ENCODE measurements around the gene LRMDA. TPM values are rescaled to one million over a fixed set of nuclear protein-coding genes. Genes with fewer than 3 reads are reported as not detected.

The LRMDA gene
- total RNA-seq, 1 donor from 2014 or later, result 1.8 TPM

DNA sequence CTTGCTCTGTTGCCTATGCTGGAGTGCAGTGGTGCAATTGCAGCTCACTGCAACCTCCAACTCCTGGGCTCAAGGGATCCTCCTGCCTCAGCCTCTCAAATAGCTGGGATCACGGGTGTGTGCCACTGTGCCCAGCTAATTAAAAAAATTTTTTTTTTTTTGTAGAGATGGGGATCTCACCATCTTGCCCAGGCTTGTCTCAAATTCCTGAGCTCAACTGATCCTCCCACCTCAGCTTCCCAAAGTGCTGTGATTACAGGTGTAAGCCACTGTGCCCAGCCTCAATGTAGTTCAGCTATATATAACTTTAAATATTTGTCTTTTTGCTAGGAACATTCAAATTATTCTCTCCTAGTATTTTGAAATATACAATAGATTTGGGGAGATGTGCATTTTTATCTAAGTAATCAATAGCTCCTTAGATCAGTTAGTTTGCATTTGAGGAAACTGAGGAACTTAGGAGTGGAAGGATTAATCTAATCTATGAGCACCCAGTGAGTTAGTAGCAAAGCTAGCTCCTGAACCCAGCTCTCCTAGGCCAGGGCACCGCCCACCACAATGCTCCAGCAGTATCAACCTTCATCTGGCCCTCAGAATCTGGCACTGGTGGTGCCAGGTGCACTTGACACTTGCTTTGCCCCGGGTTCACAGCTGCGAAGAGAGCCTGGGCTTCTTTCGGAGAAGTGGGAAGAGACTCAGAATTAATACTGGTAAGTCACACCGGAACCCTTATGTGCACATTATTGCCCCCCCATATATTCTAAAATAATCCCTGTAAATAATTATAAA lies 5.9 kb upstream of the LRMDA start:
- ATAC-seq, result no peak

DNA sequence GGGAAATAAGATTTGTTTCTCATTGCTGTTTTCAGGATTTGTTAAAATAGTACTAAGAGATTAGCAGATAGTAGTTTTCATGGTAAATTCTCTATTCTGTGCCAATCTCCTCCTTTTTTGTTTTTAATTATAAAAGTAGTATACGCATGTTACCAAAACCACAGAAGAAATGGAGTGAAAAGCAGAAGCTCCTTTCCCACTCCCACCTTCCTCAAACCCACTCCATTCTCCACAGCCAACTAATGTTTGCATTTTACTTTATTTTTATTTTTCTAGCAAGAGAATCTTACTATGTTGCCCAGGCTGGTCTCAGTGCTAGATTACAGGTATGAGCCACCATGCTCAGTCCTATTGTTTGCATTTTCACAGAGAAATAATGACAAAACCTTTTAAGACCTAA lies 4.5 kb upstream of the LRMDA start:
- ATAC-seq, result no peak

DNA sequence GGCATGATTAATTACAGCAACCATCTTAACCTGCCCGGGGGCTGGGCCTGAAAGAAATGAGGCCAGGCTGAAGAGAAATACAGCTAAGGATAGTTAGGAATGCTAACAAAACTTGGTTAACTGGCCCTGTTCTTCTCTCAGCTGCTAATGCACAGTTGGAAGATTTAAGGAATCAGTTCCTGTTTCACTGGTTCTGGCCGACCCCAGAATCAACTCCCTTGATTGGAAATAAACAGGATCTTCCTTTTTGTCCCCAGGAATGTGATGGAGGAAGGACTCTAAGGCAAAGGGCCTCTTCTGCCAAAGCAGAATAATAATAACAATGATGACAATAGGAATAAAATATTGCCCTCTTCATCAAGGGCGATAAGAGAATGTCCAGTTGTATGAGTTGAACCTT lies 3.5 kb upstream of the LRMDA start:
- ATAC-seq, result no peak

DNA sequence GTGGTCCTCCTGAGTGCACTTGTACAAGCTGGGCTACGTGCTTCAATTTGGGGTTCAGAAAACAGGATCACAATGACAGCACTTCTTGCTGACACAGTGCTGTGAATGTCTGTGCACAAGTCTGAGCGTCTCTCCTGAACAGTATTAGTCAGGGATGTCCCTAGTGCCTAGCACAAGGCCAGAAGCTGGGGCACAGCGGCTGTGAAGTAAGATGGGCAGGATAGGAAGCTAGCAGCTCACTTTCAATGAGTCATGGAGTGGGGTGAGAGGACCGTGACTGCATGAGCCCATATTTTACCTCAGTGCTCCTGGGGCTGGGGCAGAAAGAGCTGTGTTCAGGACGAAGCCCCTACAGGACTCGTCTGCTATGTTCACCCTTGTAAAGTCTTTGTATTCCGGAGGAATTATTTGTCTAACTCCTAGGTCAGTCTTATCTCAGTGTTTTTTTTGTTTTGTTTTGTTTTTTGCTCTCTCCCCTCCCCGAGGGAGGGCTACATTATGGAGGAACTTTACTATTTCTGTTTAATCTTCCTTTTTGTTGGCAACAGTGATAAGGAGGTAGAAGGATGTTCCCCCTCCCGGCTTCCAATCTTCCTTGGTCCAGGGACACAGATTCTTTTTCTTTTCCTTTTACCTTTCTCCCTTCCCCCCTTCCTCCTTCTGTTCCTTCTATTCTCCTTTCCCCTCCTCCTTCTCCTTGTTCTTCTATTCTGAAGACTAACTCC lies 2.8 kb upstream of the LRMDA start:
- ATAC-seq, result peak; percentile 93

DNA sequence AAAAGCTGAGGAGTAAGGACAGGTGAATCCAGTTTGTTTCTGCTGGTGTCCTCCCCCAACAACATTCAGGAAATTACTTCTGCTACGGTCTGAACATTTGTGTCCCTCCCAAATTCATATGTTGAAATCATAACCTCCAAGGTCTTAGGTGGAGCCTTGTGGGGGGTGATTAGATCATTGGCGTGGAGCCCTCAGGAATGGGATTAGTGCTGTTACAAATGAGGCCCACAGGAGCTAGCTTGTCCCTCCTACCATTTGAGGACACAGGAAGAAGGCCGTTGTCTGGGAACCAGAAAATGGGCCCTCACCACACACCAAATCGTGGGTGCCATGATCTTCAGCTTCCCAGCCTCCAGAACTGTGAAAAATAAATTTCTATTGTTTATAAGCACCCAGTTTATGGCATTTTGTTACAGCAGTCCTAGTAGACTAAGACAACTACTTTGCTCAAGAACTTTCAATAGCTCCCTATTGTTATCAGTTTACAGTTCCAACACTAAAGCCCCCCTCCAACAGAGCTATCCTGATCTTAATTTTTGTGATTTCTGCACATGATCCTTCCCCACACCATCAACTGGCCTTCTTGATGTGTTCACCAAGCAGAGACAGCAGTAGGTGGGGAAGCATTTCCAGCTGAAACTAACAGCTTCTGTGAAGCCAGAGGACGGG lies 2.1 kb upstream of the LRMDA start:
- peak; percentile 74 for ATAC-seq

DNA sequence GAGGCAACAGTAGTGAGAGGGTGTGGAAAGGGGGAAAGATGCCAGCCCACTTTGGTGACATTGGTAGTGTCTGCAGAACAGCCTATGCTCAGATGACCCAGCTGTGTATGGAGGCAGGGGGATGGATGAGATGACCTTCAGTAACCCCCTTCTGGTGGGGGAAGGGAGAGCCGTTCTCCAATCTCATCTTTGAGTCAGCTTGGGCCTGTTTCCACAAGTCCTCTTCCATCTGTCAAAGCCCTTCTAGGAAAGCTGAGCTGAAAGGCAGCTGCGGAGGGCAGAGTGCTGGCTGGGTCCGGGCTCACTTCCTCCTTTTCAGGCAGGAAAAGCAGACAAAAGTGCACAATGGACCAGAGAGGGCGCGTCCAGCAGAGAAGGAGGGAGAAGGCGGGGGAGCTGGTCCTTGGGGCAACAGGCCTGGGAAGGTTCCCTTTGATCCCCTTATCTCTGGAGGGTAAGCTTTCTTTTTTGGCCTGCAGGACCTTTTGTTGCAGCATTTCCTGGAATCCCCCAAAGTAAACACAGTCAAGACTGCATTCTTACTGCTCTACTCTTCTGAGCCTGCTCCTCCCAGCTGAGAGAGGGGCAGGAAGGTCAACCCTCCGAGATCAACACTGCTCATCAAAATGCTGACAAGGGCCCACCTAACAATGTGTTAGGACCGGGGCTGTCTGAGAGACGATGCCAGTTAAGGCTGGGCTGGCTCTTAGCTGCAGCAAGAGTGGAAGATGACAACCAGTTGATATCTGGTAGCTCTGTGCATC lies 1.2 kb upstream of the LRMDA start:
- ATAC-seq, result peak; percentile 45

DNA sequence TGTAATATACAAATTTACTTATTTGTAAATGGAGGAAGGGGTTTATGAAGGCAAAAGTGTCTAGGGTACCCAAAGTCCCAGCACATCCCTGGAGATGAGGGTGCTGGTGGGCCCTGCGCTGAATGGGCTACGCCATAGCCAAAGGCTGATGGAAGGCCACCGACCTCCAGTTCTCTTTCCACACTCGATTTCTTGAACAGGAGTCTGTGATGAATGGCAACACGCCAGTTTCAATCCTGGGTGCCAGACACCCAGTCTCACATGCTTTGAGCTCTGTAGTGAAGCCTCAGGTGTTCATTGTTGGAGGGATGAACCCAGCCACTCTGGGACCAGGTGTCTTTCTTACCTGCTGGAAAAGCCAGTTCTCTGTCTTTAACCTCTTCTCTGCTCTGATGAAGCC lies 752 bp downstream of the LRMDA start:
- ATAC-seq, result no peak

DNA sequence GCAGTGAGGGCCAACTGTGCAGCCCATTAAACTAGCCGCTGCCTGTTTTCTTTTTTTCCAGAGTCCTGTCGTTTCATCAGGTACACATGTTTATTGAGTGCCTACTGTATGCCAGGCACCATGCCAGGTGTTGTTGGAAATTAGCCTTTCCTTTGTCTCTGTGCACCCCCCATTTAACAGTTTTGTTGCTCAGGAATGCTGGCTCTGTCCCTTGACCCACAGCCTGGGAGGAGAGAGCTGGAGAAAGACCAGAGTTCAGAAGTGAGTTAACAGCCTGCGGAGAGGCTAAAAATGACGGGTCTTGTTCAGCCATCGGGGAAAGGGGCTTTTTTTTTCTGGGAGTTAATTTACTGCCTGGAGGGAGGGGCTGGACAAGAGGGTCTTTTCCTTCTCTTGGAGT lies 1.3 kb downstream of the LRMDA start:
- no peak for ATAC-seq

DNA sequence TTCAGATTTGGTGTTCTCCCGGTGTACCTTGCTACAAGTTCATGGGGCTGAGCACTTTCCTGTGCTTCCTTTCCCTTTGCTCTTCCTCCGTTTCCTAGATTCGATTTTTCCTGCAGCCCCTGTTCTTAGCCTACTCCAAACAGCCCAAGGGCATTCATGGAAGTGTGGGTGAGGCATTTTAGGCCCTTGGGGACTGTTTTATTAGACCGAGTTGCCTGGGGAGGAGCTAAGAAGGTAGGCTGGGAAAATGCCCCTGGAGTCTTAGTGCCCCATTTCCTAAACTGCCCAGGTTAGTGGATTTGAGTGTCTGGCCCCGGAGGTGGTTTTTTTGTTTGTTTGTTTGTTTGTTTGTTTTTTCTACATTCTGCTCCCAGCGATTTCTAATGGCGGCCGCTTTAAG lies 1.8 kb downstream of the LRMDA start:
- no peak for ATAC-seq

DNA sequence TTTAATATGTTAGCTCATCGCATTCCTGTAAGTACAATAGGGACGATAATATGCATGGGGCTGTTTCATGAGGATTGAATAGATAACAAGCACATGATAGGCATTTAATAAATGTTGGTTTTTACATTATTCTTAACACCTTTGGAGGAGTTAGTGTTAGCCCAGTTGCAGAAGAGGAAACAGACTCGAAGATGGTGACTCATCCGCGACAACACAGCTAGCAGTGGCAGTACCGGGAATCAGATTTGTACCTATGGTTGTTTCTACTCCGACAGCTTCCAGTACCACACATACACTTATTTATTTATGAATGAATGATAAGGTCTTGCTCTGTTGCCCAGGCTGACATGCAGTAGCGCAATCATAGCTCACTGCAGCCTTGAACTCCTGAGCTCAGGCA lies 2.9 kb downstream of the LRMDA start:
- ATAC-seq, result no peak

DNA sequence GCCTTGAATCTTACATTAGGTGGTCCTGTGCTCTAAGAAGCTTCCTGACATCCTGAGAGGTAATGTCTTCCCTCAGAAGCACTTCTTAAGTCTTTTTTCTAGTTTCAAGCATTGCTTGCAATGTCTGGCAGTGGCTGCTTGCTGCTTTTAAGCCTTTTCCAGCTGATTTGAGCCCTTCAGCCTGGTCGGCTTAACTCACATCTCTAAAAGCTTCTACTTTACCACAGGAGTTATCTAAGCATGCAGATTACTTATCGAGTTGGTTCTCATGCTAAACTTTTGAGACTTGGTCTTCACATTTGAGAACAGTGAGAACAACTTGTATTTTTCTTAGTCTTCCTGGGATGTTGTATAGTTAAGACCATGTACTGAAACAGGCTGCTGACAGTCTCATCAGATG lies 3.9 kb downstream of the LRMDA start:
- ATAC-seq, result no peak

DNA sequence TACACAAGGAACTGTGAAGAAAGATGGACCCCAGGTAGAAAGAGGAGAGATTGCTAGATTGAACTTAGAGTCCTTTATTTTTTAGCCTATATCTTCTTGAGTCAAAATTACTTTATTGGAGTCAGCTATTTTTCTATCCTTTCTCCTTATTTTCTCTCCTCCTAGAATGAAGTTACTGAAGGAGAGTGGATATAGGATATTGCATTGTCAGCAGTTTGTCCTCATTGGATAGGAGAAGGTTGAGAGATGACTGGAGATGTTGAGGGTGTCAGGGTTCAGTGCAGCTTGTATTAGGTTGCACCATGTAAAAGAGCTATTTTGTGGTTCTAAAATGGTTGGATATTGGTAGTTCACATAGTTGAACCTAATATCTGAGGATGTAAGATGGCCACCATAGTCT lies 5.5 kb downstream of the LRMDA start:
- no peak for ATAC-seq

DNA sequence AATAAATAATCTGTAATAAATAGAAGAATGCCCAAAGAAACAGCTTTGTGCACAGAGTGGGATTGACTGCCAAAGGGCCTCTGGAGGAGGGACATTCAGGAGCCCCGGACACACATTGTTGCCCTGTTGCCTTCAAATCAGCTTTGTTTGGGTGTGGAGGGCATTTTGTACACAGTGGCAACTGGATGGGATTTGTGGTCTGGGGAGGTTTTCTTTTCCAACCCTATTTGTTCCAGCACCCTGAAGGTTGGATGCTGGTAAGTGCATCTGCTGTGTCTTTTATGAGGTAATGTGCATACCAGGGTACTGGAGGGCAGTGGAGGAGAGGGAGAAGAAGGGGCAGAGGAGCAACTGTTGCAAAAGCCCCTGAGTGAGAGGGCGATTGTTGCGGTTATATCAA lies 6.3 kb downstream of the LRMDA start:
- ATAC-seq, result no peak

DNA sequence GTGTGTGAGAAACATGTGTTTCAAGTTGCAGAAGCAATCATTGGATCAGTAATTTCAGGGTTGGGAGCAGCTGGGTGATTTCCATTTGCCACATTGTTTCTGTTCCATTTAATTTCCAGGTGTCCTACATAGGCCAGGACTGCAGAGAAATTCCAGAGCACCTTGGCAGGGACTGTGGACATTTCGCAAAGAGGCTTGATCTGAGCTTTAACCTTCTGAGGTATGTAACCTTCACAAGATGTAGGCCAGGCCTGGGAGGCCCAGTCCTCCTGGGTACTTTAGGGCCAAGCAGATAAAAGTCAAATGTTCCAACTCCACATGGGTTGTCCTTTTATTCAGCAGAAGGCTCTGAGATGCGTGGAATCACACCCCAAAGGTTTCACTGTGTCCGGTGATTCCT lies 6.9 kb downstream of the LRMDA start:
- no peak for ATAC-seq

DNA sequence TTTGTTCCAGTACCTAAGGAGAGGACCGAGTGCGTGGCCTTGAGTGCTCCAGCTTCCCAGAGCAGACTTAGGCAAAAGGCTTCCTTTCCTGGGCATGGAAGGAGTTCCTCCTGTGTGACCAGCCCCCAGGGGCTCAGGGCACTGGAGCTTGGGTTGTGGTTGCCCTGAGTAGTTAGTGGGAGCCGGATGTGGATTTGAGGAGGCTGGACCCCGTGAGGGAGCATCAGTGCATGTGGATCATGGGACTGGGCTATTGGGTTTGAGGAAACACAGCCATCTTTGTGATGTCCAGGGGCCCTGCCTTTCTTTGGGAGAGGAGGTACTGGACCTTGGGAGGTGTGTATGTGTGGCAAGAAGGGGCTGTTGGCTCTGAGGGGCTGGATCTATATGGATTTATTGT lies 8.4 kb downstream of the LRMDA start:
- no peak for ATAC-seq

DNA sequence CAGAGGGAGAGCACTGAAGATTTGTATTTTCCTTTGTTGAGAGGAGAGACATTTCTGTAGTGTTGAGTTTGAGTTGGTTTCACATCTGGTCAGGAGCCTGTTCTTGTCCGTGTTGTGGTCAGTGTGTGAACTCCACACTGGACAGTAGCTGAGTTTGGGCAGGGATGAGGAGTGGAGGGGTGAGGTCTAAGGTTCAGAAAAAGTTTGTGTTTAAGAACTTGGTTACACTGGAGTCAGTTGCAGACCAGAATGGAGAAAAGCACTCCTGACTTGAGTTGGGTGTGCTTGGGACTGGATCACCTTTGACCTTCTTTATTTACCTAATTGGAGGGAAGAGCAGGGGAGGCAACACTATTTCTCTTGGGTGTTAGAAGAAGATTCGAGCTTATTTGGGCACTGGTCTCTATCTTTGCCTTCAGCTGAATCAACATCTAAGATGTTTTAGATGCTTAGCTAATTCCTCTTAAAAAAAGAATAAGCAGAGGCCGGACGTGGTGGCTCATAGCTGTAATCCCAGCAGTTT lies 8.9 kb downstream of the LRMDA start:
- ATAC-seq, result no peak

DNA sequence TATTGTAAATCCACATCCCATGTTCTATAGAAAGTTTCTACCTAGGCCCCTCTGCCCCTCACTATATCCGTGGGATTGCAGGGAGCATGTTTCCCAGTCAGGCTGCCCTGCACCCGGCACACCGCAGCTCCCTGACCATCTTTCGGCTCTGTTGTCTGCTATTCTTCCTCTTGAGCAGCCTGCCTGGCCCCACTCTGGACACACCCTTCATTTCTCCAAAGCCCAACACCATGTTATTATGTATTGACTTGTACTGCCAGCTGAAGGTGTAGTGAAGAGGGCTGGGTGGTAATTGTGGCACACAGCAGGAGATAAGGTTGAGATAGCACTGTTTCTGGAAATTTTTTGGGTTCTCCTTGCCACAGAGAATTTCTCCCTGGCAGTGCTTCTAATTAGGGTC lies 9.8 kb downstream of the LRMDA start:
- no peak for ATAC-seq

DNA sequence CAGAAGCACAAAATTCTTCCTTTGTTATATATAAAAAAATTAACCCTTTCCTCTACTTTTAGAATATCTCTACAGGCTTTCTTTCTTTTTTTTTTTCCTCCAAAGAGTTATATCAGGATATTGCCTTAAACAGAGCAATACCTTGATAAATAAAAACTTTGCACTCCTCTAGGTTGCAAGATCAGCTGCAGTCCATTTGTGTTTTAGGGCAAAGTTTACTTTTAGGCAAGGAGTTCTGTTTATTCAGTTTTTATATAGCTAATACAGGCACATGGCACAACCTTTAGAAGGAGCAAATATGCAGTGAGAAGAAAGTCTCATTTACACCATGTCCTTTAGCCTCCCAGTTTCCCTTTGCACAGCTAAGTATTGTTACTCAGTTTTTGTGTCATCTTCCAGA lies 10.3 kb downstream of the LRMDA start:
- no peak for ATAC-seq

DNA sequence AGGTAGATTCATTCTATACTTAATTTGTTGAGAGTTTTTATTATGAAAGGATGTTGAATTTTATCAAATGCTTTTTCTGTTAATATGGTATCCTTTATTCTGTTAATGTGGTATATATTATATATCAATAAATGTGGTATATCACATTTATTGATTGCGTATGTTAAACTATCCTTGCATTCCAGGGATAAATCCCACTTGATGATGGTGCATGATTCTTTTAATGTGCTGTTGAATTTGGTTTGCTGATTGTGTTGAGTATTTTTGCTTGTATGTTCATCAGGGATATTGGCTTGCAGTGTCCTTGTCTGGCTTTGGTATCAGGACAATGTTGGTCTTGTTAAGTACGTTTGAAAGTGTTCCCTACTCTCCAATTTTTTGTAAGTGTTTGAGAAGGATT lies 11.9 kb downstream of the LRMDA start:
- ATAC-seq, result no peak

DNA sequence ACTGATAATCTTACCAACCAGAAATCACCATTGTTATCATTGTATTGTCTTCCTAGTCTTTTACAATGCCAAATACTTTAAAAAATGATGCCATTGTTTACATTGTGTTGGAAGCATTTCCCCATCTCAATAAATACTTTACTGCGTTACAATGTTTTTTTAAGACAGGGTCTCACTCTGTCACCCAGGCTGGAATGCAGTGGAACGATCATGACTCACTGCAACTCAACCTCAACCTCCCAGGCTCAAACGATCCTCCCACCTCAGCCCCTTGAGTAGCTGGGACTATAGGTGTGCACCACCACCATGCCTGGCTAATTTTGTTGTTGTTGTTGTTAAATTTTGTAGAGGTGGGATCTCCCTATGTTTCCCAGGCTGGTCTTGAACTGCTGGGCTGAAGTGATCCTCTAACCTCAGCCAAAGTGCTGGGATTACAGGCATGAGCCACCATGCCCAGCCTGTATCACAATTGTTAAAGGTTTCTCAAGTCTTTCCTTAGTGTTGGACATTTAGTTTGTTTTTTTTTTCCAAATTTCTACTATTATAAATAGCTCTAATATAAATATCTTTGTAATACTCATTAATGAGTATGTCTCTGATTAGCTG lies 13.5 kb downstream of the LRMDA start:
- no peak for ATAC-seq

DNA sequence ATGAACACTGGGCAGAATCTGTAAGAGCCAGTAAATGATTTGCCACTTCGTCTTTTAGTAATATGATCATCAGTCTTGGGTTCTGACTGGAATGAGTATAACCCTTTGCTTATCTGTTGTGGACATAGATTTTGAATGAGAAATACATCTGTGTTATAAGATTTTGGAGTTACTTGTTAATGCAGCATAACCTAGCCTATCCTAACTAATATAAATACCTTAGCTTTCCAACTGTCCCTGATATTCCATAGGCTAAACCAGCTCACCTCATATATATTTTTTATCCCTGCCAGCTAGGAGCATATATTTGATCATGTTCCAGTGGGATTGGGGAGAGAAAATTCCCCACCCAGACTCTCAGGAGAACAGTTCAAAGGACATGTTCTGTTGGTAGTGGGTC lies 15.1 kb downstream of the LRMDA start:
- no peak for ATAC-seq

DNA sequence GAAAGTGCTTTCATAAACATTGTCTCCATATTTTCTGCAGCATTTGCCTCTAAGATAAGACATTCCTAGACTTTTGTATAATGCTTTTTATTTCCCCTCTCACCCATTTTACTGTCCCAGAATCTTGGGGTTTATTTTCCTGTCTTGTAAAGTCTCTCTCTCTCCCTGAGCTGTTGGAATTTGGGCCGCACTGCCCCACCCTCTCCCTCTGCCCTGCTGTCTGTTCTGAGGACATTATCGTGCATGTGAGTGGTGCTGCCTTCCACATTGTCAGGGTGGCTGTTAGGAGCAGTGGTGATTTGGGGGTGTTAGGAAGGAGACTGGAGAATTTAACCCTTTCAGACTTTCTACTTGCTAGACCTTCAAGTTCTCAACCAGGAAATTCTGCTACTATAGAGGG lies 16.7 kb downstream of the LRMDA start:
- no peak for ATAC-seq

All from esophagus mucosa (tissue), 1 donor.